ENCODE results near the gene TIFAB. TPM values are rescaled to one million over a fixed set of nuclear protein-coding genes. Genes with fewer than 3 reads are reported as not detected.
A peak's percentile ranks its signal among the peaks of the same experiment; 100 is the strongest.

Gene TIFAB
- total RNA-seq, 1 experiment from 2014 or later: not detected

DNA sequence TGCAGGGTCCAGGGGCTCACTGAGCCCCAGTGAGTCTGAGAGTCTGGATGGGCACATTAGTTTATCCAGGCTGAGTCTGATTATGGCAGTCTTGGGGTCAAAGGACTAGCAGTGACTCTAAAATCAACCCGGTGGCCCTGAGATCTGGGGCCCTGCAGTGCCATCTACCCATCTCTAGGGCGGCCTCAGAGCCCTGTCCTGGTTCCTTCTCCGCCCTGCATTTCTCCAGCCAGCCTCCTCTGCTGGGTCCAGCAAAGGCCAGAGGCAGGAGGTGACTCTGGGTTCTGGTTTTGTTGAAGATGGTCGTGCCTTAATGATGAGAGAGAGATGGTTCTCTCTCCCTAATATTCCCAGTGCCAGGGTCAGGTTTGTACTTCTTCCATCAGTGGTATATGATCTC lies 20.0 kb downstream of the TIFAB start:
- ChIA-PET POLR2A (no interaction called here), RAD21 (ENCODE audit: low non-redundant PET in 1 of 2, low total read pairs in 2 of 2, uncharacterized antibody in 2 of 2, unreplicated experiment in 2 of 2) (no interaction called here), CTCF (no interaction called here)
- DNase-seq (ENCODE audit: low read depth, low spot score): no peak
- intact Hi-C loops (cut with micrococcal nuclease): no loop called here
- Histone ChIP-seq H3K27ac (ENCODE audit: low read depth, low read length) (no peak overlapping the region), H3K4me1 (ENCODE audit: control insufficient read depth in 1 of 2, insufficient read depth in 2 of 2, low read length in 2 of 2) (no peaks in the 10 kb centered on the region), H3K4me2 (ENCODE audit: low read length) (no peak overlapping the region), H3K27me3 (ENCODE audit: insufficient read depth, low read length) (no peaks in the 10 kb centered on the region), H3K9me3 (ENCODE audit: control insufficient read depth in 1 of 2, insufficient read depth in 1 of 2, low read depth in 1 of 2, low read length in 2 of 2) (no peaks in the 10 kb centered on the region), H3K9me2 (ENCODE audit: insufficient read depth) (no peaks in the 10 kb centered on the region), H4K20me1 (ENCODE audit: insufficient read depth) (no peaks in the 10 kb centered on the region), H2AFZ (ENCODE audit: low read depth, low read length, poor library complexity, severe bottlenecking) (no peak overlapping the region), H3K36me3 (ENCODE audit: control insufficient read depth in 1 of 2, insufficient read depth in 2 of 2, low read length in 2 of 2) (no peaks in the 10 kb centered on the region), H3K79me2 (ENCODE audit: insufficient read depth, low read length) (no peaks in the 10 kb centered on the region), H3K9ac (ENCODE audit: low read length) (no peak overlapping the region), H3K4me3 (replicated peaks in 1 of 2; ENCODE audit: low read depth in 1 of 2, low read length in 2 of 2) (no peak overlapping the region)
- TF ChIP-seq SP1 (IDR thresholded peaks at IDR 0.05; ENCODE audit: low read depth) (no peak), EZH2phosphoT487 (IDR thresholded peaks at IDR 0.05; ENCODE audit: borderline replicate concordance) (no peak), POLR2A (IDR thresholded peaks at IDR 0.05; ENCODE audit: borderline replicate concordance, extremely low read depth, insufficient read depth, insufficient read length) (no peak), YY1 (IDR thresholded peaks at IDR 0.05; ENCODE audit: extremely low read depth, insufficient replicate concordance, low read depth, low read length) (no peak), POLR2AphosphoS5 (IDR thresholded peaks at IDR 0.05; ENCODE audit: low read depth, low read length) (no peak)
- no TSS peak for BruUV-seq (replicated peaks)
- peak; percentile 84 for ATAC-seq

DNA sequence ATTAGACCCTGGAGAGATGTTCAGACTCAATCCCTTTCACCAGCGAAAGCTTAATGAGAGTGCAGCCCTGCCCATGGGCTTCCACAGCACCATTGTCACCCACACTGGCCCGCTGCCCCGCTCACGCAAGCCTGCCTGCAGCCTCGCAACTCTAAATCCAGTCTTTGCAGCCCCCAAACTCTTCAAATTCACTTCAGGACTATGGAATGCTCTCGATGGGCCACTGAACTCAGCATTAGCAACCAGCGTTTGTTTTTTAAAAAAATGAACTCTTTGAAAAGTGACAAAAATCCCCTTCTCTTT lies 22.1 kb downstream of the TIFAB start:
- H3K36me3 ChIP-seq (ENCODE audit: control insufficient read depth in 1 of 2, insufficient read depth in 2 of 2, low read length in 2 of 2): no peaks in the 10 kb centered on the region
- no peaks in the 10 kb centered on the region for H3K9me2 ChIP-seq (ENCODE audit: insufficient read depth)
- RAD21 ChIA-PET (ENCODE audit: low non-redundant PET in 1 of 2, low total read pairs in 2 of 2, uncharacterized antibody in 2 of 2, unreplicated experiment in 2 of 2): no interaction called here
- peaks cover 0 to 9% of the 10 kb centered on the region in 2 experiments; a peak in 2 of 4 replicates for H3K4me1 ChIP-seq (ENCODE audit: control insufficient read depth in 1 of 2, insufficient read depth in 2 of 2, low read length in 2 of 2)
- DNase-seq (ENCODE audit: low read depth, low spot score) (no peak), ATAC-seq (no peak)
- no peaks in the 10 kb centered on the region for H3K9me3 ChIP-seq (ENCODE audit: control insufficient read depth in 1 of 2, insufficient read depth in 1 of 2, low read depth in 1 of 2, low read length in 2 of 2)
- H3K9ac ChIP-seq (ENCODE audit: low read length): no peak overlapping the region
- BruUV-seq (replicated peaks): no TSS peak
- H2AFZ ChIP-seq (ENCODE audit: low read depth, low read length, poor library complexity, severe bottlenecking): no peak overlapping the region
- no peak overlapping the region for H3K27ac ChIP-seq (ENCODE audit: low read depth, low read length)
- H3K4me3 ChIP-seq (replicated peaks in 1 of 2; ENCODE audit: low read depth in 1 of 2, low read length in 2 of 2): no peak overlapping the region
- POLR2A ChIA-PET: no interaction called here
- H3K4me2 ChIP-seq (ENCODE audit: low read length): no peak overlapping the region
- no peaks in the 10 kb centered on the region for H3K79me2 ChIP-seq (ENCODE audit: insufficient read depth, low read length)
- no peaks in the 10 kb centered on the region for H3K27me3 ChIP-seq (ENCODE audit: insufficient read depth, low read length)
- H4K20me1 ChIP-seq (ENCODE audit: insufficient read depth): no peaks in the 10 kb centered on the region
- intact Hi-C loops (cut with micrococcal nuclease): no loop called here
- CTCF ChIA-PET: no interaction called here
- TF ChIP-seq YY1 (IDR thresholded peaks at IDR 0.05; ENCODE audit: extremely low read depth, insufficient replicate concordance, low read depth, low read length) (no peak), SRF (IDR thresholded peaks at IDR 0.05; ENCODE audit: low read depth) (no peak), SIN3A (IDR thresholded peaks at IDR 0.05; ENCODE audit: low read depth) (no peak), POLR2AphosphoS5 (IDR thresholded peaks at IDR 0.05; ENCODE audit: low read depth, low read length) (no peak), EGR1 (IDR thresholded peaks at IDR 0.05; ENCODE audit: low read depth) (no peak), FOSL1 (IDR thresholded peaks at IDR 0.05; ENCODE audit: low read depth) (no peak), EZH2phosphoT487 (IDR thresholded peaks at IDR 0.05; ENCODE audit: borderline replicate concordance) (no peak)
- TF ChIP-seq, protein P1, sequence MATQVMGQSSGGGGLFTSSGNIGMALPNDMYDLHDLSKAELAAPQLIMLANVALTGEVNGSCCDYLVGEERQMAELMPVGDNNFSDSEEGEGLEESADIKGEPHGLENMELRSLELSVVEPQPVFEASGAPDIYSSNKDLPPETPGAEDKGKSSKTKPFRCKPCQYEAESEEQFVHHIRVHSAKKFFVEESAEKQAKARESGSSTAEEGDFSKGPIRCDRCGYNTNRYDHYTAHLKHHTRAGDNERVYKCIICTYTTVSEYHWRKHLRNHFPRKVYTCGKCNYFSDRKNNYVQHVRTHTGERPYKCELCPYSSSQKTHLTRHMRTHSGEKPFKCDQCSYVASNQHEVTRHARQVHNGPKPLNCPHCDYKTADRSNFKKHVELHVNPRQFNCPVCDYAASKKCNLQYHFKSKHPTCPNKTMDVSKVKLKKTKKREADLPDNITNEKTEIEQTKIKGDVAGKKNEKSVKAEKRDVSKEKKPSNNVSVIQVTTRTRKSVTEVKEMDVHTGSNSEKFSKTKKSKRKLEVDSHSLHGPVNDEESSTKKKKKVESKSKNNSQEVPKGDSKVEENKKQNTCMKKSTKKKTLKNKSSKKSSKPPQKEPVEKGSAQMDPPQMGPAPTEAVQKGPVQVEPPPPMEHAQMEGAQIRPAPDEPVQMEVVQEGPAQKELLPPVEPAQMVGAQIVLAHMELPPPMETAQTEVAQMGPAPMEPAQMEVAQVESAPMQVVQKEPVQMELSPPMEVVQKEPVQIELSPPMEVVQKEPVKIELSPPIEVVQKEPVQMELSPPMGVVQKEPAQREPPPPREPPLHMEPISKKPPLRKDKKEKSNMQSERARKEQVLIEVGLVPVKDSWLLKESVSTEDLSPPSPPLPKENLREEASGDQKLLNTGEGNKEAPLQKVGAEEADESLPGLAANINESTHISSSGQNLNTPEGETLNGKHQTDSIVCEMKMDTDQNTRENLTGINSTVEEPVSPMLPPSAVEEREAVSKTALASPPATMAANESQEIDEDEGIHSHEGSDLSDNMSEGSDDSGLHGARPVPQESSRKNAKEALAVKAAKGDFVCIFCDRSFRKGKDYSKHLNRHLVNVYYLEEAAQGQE (IDR thresholded peaks at IDR 0.05; ENCODE audit: low read depth): no peak
- TF ChIP-seq, protein P2, sequence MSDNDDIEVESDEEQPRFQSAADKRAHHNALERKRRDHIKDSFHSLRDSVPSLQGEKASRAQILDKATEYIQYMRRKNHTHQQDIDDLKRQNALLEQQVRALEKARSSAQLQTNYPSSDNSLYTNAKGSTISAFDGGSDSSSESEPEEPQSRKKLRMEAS (IDR thresholded peaks at IDR 0.05): no peak
- TF ChIP-seq, protein P3, sequence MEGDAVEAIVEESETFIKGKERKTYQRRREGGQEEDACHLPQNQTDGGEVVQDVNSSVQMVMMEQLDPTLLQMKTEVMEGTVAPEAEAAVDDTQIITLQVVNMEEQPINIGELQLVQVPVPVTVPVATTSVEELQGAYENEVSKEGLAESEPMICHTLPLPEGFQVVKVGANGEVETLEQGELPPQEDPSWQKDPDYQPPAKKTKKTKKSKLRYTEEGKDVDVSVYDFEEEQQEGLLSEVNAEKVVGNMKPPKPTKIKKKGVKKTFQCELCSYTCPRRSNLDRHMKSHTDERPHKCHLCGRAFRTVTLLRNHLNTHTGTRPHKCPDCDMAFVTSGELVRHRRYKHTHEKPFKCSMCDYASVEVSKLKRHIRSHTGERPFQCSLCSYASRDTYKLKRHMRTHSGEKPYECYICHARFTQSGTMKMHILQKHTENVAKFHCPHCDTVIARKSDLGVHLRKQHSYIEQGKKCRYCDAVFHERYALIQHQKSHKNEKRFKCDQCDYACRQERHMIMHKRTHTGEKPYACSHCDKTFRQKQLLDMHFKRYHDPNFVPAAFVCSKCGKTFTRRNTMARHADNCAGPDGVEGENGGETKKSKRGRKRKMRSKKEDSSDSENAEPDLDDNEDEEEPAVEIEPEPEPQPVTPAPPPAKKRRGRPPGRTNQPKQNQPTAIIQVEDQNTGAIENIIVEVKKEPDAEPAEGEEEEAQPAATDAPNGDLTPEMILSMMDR (IDR thresholded peaks at IDR 0.05 in 2 of 3, conservative IDR thresholded peaks at IDR 0.05 in 1 of 3; ENCODE audit: borderline replicate concordance in 1 of 3, insufficient read depth in 1 of 3, low read depth in 2 of 3, low read length in 2 of 3): no peak
- TF ChIP-seq, protein P4, sequence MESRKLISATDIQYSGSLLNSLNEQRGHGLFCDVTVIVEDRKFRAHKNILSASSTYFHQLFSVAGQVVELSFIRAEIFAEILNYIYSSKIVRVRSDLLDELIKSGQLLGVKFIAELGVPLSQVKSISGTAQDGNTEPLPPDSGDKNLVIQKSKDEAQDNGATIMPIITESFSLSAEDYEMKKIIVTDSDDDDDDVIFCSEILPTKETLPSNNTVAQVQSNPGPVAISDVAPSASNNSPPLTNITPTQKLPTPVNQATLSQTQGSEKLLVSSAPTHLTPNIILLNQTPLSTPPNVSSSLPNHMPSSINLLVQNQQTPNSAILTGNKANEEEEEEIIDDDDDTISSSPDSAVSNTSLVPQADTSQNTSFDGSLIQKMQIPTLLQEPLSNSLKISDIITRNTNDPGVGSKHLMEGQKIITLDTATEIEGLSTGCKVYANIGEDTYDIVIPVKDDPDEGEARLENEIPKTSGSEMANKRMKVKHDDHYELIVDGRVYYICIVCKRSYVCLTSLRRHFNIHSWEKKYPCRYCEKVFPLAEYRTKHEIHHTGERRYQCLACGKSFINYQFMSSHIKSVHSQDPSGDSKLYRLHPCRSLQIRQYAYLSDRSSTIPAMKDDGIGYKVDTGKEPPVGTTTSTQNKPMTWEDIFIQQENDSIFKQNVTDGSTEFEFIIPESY (IDR thresholded peaks at IDR 0.05; ENCODE audit: extremely low read depth, insufficient replicate concordance, low read length): no peak

Data from HCT116 (cell line).